Testis (tissue), 2 donors: ENCODE data around the gene SUPT3H.

ENCODE experiments used
- CTCF ChIP-seq, 3 experiments: fragments of 450-650 bp in 2 of 3; fragments of 200-600 bp in 1 of 3; sonication (generic) in 1 of 3; IDR thresholded peaks; one replicate each; pipeline ENCODE4 v1.5.1; 2016 to 2019; ENCODE audit warnings: antibody characterized with exemption in 3 of 3, mild to moderate bottlenecking in 2 of 3, moderate library complexity in 1 of 3
- POLR2A ChIP-seq: fragments of 450-650 bp; IDR thresholded peaks from one replicate; pipeline ENCODE4 v1.6.1; 2017; ENCODE audit warnings: antibody characterized with exemption, mild to moderate bottlenecking, moderate library complexity

DNA sequence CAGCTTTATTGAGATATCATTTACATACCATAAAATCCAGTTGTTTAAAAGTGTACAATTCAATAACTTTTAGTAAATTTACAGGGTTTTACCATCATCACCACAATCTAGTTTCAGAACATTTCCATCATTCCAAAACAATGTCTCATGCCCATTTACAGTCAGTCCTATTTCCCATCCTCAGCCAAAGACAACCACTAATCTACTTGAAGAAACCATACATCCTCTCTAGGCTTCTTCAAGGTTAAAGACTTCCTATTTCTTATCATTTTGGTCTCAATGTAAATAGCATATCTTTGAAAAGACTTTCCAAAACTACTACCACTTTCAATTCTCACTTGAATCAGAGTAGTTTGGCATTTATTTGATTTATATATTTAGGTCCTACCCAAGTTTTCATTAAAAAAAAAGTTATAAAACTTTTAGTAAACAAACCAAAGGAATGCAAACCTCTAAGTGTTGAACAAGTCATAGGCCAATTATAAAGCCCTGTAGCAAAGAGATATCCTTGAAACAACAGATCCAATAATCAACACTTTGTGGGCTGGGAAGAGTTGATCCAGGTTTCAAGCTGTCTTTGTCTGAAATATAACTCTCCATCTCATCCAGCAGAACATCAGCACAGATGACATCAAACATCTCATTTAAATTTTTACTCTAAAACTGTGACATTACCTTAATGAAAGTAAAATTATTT is 260.9 kb downstream of the SUPT3H start:
- no peak for TF ChIP-seq POLR2A
- TF ChIP-seq CTCF (IDR thresholded peaks at IDR 0.05), result no peak
